ENCODE data around the gene ZNRF3.
"Not testable (repeated sequence)": the region's sequence is repeated elsewhere in the genome, so short reads cannot be mapped to it uniquely, and the experiment has no call there.

The ZNRF3 gene

DNA sequence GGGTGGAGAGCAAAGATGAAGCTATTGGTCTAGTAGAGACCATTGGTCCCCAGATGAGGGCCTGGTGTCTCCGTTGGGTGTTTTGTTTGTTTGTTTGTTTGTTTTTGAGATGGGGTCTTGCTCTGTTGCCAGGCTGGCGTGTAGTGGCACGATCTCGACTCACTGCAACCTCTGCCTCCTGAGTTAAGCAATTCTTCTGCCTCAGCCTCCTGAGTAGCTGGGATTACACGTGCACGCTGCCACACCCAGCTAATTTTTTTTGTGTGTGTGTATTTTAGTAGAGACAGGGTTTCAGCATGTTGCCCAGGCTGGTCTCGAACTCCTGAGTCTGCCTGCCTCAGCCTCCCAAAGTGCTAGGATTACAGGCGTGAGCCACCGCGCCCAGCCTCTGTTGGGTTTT lies 25.4 kb downstream of the ZNRF3 start:
- ATAC-seq = not testable (repeated sequence)

DNA sequence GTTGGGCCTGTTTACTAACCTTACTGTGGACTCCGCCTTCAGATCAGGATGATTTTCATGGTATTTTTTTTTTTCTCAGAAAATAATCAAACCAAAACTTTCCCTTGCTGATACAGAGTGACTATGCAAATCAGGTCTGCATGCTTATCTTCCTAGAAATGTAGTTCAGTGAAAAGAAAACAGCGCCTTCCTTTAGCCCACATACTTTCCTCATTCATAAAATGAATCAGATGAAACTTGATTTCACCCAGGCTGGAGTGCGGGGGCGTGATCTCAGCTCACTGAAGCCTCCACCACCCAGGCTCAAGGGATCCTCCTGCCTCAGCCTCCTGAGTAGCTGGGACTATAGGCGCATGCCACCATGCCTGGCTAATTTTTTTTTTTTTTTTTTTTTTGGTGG lies 26.0 kb downstream of the ZNRF3 start:
- ATAC-seq = peak; percentile 83 to 87

DNA sequence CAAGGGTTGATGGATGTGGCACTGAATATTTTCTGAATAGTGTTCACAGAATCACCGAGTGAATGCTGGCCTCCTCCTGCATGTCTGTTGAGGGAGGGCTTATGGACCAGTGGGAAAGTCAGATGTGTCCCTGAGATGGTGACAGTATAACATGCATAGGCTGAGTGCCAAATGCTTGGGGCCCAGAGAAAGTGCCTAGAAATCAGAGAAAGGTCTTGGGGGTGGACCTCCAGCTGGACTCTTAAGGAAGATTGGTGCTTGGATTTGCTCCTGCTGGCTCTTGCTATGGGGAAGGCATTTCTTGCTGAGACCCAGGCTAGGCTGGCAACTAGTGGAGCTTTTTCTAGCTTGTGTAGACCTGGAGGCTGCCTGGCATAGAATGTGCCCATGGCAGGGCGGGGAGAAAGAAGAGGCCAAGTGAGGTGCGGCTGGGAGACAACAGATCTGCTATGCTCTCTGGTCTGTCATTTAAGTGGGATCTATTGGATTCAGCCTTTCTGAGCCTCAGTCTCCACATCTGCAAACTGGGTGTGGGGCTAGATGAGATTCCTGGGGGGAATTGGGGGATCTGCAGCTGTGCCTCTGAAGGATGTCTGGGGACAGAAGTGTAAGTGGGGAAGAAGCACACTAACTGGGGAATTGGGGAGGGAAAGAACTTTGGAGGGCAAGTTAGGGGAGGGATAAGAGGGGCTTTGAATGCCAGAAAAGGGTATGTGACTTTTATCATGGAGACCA lies 27.4 kb downstream of the ZNRF3 start:
- no peak for ATAC-seq

DNA sequence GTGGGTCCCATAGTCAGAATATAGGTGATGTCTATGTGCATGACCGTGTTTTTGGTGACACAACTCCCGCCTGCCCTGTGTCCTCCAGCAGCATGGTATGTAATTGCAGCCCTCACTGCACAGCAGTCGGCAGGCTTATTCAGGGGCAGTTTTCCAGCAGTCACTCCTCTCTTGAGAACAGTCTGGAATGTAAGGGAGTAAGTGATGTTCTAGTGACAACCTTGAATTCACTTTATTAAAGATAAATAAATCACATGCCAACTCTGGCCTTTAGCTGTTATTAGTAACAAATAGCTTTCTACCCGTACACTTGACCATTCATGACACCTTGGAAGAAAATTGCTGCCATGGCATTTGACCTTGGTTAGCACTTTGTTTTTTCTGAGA lies 27.9 kb downstream of the ZNRF3 start:
- ATAC-seq = no peak

DNA sequence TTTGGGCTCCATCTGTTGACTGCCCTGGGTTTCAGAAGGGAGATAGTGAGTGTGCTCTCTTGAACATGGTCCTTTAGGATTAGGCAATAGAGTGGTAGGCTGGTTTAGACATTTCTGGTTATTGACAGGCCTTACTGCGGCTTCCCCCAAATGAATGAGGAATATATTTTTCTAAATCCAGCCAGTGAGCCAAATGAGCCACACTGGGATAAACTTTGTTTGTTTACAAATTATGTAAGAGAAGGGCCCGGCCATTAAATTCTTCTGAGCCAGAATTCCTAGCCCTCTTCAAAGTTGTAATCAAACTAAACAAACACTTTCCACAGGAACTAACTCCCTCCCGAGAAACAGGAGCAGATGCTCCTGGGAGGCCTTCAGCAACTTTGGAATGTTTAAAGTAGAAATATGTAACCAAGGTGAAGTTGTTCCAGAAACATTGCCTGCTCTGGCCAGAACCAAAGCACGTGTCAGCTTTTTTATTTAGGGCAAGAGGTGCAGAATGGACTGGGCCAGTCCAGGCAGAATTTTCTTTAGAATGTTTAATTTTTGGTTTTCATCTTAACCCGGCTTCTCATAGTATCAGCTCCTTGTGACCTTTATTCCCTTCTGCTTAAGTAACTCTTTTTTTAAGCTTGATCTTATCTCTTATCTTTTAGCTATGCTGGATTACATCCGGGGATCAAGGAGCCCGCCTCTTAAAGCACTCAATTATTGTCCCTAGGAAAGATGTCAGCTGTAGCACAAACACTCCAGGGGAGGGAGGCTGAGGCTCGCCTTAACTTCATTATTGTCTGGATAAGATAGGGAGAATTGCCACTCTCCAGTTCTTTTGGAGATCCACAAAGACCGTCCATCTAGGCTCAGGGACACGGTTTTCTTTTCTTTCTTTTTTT lies 28.7 kb downstream of the ZNRF3 start:
- ATAC-seq = no peak

DNA sequence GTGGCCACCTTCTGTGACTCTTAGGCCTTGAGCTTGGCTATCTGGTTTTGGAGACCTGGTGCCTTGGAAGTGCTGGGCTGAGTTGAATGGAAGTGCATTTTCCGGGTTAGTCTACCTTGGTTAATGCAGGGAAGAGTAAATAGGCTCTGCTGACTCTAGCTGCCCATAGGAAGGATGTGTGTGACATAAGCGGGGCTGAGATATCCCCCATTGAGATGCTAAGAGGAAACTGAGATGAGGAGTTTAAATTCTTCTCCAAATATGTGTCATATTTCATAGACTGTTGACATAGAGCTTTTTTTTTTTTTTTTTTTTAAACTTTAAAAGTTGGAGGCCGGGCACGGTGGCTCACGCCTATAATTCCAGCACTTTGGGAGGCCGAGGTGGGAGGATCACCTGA lies 30.8 kb downstream of the ZNRF3 start:
- no peak for ATAC-seq

DNA sequence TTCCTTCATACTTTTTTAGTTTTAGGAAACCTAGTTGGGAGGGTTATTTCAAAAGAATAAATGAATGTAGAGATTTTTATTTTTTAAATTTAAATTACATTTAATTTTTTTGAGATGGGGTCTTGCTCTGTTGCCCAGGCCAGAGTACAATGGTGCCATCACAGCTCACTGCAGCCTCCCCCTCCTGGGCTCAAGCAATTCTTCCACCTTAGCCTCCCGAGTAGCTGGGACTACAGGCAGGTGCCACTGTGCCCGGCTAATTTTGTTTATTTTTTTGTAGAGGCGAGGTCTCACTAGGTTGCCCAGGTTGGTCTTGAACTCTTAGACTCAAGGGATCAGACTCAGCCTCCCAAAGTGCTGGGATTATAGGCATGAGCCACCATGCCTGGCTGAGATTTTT lies 32.6 kb downstream of the ZNRF3 start:
- no peak for ATAC-seq

DNA sequence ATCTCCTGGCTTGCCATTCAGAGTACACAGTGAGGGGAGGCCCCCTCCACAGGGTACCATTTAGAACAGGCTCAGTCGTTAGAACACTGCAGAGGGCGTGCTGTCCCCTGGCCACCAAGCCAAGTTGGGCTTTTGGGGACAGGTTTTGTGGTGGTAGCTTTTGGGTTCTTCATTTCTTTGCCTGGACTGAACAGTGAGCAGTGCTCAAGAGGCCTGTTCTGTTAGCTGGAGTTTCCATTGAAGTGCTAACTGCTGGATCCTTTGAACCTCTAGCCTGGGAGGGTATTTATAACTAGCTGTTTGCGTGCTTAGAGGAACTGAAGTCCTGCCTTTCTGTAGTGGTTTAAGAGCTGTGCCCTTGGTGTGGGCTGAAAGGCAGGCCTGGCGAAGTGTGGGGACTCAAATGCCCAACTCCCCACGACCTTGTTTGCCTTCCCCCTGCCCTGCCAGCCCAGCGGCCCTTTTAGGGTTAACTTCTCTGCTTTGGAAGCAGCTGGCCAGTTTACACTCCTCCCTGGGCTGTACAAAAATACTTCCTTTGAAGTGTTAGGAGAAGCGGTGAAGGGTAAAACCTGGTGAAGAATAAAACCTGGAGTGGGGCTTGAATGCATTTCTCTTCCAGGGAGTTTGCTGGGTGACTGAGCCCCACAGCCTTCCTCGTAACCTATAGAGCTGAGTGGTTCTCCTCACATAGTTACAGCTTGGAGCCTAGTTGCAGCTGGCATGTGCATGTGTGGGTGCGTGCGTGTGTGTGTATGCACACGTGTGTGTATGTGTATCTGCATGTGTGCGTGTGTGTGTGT lies 34.6 kb downstream of the ZNRF3 start:
- no peak for ATAC-seq

DNA sequence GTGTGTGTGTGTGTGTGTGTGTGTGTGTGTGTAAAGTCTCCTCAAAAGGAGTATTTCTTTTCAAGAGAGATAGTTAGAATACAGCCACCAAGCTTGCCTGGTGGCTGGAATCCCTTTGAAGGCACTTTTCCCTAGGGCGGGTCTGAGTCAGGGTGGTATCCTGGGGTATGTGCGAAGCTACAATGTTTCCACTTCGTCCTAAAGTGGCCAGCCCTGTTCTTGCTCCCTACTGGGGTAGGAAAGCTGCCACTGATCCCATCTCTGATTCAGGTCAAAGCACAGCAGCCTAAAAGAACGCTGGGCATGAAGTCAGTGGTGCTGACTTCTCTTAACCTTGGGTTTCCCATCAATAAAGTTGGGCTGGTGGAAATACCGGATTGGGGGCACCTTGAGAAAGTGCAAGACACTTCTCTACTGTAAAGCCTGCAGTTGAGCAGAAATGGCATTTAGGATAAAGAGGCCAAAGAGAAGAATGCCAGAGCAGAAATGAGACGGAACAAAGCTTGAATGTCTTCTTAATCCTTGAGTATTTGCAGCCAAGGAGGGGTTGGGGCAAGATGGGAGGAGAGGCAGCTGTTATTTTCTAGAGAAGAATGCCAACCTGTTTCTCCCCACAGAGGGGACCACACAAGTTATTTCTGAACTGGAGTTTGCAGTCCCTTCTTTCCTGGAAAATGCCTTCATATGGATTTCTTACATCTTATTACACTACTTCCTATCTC lies 35.3 kb downstream of the ZNRF3 start:
- ATAC-seq = no peak

DNA sequence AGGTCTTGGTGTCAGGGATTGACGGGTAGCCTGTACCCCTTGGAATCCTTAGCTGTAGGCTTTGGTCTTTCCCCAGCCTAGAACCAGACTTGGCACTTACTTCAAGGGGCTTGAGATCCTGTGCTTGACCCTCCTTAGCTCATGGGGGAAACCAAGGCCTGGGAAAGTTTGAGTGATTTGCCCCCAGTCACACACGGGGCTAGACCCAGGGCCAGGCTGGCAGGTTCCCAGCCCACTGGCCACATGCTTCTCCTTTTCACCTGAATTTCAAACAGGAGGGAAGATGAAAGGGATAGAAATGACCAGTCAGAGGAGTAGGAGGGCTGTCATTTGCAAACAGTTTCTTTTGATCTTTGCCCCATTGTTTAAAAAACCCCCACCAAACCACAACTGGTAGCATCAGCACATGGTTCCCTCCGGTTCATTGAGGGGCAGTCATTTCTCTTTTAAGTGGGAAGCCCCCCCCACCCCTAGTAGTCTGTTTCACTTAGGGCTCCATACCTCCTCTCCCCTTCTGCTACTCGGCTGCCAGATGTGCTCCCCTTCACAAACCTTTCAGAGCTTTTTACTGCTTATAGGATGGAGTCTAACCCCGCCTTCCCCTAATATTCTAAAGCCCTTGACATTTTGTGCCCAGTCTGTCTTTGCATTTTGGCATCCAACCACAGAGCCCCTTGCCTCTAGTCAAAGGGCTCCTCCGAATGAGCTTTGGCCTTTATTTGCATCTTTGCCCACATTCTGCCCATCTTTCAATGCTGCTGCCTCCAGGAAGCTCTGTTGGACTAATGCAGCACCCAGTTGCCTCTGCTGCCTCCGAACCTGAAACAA lies 37.6 kb downstream of the ZNRF3 start:
- ATAC-seq = peak in 1 of 2 donors; percentile 33

DNA sequence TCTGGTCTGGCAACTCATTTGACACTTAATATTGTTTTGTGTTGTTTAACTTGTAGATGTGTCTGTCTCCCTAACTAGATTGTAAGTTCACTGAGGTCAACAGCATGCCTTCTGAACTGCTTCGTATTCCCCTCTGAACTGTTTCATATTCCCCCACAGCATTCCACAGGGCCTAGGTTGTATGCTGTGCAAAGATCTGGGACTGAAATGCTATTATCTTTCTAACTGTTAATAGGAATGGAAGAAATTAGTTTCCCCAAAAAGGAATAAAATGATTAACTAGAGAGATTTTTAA lies 38.2 kb downstream of the ZNRF3 start:
- ATAC-seq = no peak

DNA sequence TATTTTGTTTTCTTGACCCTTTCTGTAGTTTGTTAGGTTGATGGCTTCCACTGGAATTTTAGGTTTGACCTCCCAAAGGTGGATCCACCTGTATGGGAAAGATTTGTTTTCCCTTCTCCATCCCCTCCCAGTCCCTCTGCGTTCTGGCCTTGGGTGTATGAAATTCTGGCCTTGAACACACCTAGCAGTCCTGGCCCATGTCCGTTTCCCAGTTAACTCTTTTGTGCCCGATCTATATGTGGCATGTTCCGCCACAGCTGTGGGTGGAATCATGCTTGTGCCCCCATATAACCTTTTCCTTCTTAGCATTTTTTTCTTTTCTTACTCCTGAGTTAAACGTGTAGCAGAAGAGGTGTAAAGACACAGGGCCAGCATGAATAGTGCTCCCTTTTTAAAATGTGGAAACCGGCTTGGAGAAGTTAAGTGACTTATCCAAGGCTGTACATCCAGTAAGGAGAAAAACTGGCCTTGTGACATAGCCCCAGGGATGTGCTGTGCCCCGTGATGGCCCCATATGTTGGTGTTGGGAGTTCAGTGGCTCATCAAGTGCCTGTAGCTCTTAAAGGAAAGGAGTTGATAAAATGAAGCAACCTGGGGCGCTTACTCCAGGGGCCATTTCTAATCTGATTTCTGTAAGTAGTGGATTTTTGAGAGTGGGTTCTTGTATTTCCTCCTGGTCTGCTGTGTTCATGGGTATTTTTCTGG lies 39.3 kb downstream of the ZNRF3 start:
- no peak for ATAC-seq

DNA sequence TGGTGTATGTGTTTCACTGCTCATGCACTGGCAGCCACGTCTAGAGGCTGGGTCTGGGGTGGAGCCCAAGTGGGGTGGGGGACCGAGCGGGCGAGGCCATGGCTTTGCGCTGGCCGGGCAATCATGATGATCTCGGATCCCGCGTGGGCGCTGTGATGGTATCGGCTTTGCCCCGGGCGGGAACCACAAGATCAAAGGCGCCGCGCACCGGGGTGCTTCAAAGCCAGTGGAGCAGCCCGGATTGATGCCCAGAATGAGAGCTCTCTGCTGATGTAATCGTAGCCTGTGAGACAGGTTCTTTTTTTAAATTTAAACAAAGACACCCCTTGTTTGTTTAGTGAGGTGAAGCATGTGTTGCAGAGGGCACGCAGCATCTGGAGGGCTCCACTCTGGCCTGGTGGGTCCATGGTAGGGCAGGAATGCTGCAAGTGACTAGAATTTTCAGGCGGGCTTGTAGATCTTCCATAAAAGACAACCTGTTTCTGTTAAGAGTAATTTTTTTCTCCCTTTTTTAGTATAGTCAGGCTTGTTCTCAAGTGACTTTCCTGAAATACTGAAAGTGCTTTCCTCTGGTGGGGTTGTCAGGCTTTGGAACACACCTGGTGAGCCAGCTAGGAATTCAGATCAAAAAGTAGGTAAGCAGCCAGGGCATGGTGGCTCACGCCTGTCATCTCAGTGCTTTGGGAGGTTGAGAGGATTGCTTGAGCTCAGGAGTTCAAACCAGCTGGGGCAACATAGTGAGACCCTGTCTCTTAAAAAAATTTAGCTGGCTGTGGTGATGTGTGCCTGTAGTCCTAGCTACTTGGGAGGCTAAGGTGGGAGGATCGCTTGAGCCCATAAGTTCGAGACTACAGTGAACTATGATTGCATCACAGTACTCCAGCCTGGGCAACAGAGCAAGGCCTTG lies 40.7 kb downstream of the ZNRF3 start:
- no peak for ATAC-seq

DNA sequence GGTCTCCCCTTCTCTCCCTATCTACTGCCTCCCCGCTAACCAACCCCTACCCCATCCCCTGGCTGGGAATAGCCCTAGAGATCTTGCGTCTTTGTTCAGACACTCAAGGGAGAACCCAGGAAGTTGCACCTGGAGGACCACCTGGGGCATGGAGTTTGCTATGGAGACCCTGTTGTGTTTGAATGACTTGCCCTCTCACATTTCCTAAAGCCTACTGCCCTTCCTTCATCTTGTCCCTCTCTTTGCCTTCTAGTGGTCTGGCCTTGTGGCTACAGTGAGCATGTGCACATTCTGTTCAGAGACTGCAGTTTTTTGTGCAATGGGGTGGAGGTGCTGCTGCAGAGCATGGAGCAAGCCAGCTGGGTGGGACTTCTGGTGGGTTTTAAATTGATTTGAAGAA lies 42.5 kb downstream of the ZNRF3 start:
- no peak for ATAC-seq

DNA sequence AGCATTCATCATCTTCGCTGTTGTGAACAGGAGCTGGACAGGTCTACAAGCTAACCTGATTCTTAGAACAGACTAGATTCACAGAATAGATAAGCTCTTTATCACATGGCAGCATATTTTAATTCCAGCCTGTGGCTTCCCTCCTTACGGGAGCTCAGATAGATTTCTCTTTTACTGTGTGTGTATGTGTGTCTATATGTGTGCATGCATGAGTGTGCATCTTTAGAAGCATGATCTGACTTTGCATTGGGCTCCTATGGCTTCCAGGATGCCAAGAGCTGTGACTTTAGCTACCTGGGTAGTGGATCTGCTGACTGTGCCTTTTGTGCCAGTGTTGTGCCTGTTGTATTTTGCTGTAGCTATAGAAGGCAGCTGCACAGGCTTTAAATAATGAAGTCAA lies 44.3 kb downstream of the ZNRF3 start:
- ATAC-seq = no peak

DNA sequence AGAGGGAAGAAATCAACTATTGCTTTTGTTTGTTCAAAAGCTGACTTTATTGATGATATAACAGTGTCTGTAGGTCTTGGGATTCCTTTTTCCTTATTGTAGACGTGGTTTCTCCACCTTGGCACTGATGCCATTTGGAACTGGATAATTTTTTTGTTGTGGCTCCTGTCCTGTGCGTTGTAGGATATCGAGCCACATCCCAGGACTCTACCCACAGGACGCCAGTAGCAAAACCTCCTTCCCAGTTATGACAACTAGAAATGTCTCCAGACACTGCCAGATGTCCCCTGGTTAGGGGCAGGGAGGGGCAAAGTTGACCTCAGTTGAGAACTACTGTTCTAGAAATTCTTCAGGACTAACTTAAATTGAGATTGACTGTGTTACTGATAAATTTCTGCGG lies 45.8 kb downstream of the ZNRF3 start:
- ATAC-seq = no peak

DNA sequence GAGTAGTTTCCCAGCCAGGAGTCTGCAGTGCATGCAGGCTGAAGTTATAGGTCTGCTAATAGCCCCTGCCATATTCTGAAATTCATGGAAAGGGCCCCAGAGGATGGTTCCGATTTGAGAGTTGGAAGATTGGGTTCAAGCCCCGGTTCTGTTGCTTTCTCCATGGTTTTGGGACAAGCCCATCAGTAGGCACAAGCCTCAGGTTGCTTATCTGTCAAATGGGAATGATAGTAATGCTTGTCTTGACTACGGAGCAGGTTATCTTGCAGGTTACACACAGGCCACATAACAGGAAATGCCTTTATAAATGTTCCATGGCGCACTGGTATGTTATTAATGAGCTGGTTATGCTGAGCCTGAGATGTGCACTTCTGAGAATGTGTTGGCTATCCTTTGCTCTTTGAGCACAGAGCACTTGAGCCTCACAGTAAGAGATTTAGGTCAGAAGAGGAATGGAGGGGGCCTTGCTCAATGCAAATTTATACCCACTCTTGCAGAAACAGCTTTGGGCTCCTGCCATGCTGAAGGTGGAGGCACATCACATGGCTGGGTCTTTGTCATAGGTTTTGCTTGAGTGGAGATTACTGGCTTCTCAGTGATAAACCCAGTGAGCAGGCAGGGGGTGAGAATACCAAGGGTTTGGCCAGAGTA lies 47.1 kb downstream of the ZNRF3 start:
- ATAC-seq = no peak

DNA sequence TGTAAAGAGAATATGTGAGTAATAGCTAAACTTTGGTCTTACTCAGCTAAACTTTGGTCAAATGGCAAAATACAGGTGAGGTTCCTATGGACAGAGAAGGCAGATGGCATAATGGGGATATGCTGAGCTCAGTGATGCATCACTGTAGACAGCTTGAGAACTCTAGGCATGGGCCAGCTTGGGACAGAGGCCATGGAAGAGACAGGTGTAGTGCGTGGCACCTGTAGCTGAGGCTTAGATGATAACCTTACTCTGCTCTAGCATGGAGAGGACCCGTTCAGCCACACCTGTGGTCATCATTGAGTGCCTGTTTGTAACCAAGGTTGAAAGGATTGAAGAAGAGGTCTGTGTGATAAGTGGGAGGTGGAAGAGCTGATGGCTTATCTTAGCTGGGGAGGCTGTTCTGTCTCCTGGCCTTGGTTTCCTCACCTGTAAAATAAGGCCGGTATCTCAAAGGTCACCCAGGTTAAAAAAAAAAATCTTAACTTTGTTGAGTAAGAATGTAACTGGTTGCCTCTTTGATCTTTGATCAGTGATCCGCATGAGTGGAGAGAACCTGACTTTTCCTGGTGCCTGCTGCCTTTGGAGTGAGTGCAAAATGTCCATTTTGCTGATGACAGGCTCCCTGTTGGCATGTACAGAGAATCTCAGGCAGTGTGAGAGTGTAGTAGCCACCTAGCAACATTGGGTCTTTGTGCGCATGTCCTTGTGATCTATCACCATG lies 48.6 kb downstream of the ZNRF3 start:
- no peak for ATAC-seq

DNA sequence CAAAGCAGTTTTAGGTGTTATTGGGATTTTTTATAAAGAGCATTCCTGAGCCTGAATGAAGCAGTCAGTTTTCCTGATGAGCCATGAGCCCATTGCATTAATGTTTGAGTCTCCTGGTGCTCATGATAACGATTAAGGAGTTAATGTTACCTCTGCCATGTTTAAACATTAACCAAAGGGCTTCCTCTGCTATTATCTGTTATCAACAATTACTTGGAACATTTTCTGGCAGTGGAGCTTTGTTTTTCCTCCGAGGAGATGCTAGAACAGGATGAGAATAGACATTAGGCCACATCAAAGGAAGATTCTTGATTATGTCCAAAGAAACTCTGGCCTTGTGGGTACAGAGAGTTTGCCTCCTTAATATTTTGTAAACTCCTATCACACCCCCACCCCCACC lies 49.9 kb downstream of the ZNRF3 start:
- ATAC-seq = no peak

Data from activated CD4-positive, CD25-positive, alpha-beta regulatory T cell treated with anti-CD3 and anti-CD28 coated beads, Interleukin-2, amount 50 U/mL, for 24 hours (primary cell).